SK-N-SH (cell line): Measurements from ENCODE around the gene PTPN12. TPM values are rescaled to one million over a fixed set of nuclear protein-coding genes. Genes with fewer than 3 reads are reported as not detected.
A peak's percentile ranks its signal among the peaks of the same experiment; 100 is the strongest.

Experiments
- CTCF ChIA-PET: fragments of 300-600, 350-600 bp; formaldehyde crosslinking; extraction: SDS; loops from one replicate; lab custom pipeline; 2021; lab: Yijun Ruan, JAX
- POLR2A ChIA-PET: fragments of 350-600 bp; sonication (Branson Sonifier 250); formaldehyde crosslinking; extraction: SDS; loops from one replicate; lab custom pipeline; 2020; ENCODE audit warnings: antibody characterized with exemption, inconsistent platforms; lab: Yijun Ruan, JAX
- DNase-seq: peaks from one replicate; pipeline ENCODE4 v3.0.0; 2012
- H2AFZ ChIP-seq: fragments of 200-600 bp; sonication (generic); 2 replicates; pipeline ENCODE4 v1.8.1; 2016; ENCODE audit warnings: antibody characterized with exemption, mild to moderate bottlenecking, low read depth
- H3F3A ChIP-seq: fragments of 200-600 bp; sonication (generic); replicated peaks from 2 replicates; pipeline ENCODE3; 2016; ENCODE audit warnings: antibody characterized with exemption, mild to moderate bottlenecking; ENCODE audit not compliant: insufficient read depth
- H3K27ac ChIP-seq, 2 experiments: fragments of 200-500 bp in 1 of 2; fragments of 200-600 bp in 1 of 2; sonication (Bioruptor generic) in 1 of 2; sonication (generic), shearing (Covaris generic) in 1 of 2; 2 replicates each; pipeline versions ENCODE4 v1.5.1 to v1.6.1; 2014 to 2016; ENCODE audit warnings: low read depth in 2 of 2, inconsistent platforms in 1 of 2, low read length in 1 of 2, mild to moderate bottlenecking in 1 of 2, mixed read lengths in 1 of 2
- H3K27me3 ChIP-seq: fragments of 200-600 bp; sonication (generic), shearing (Covaris generic); 2 replicates; pipeline ENCODE4 v1.6.1; 2016; ENCODE audit warnings: mixed run types; ENCODE audit not compliant: insufficient read depth
- H3K36me3 ChIP-seq, 2 experiments: fragments of 200-500 bp in 1 of 2; fragments of 200-600 bp in 1 of 2; sonication (Bioruptor generic) in 1 of 2; sonication (generic) in 1 of 2; replicated peaks in 1 of 2; 2 replicates each; pipeline versions ENCODE3 to v1.5.1; 2014 to 2016; ENCODE audit warnings: low read length in 1 of 2, mild to moderate bottlenecking in 1 of 2; ENCODE audit not compliant: insufficient read depth in 2 of 2, control insufficient read depth in 1 of 2
- H3K4me1 ChIP-seq, 2 experiments: fragments of 200-500 bp in 1 of 2; fragments of 200-600 bp in 1 of 2; sonication (Bioruptor generic) in 1 of 2; sonication (generic), shearing (Covaris generic) in 1 of 2; 2 replicates each; pipeline versions ENCODE4 v1.5.1 to v1.6.1; 2014 to 2016; ENCODE audit warnings: low read depth in 1 of 2, low read length in 1 of 2, mixed run types in 1 of 2; ENCODE audit not compliant: insufficient read depth in 2 of 2, control insufficient read depth in 1 of 2
- H3K4me2 ChIP-seq: fragments of 200-600 bp; sonication (generic), shearing (Covaris generic); 2 replicates; pipeline ENCODE4 v1.6.1; 2017; ENCODE audit warnings: mixed run types
- H3K4me3 ChIP-seq, 2 experiments: fragments of 200-500 bp in 1 of 2; fragments of 200-600 bp in 1 of 2; sonication (Bioruptor generic) in 1 of 2; sonication (generic), shearing (Covaris generic) in 1 of 2; 2 replicates each; pipeline versions ENCODE4 v1.5.1 to v1.8.1; 2014 to 2016; ENCODE audit warnings: low read depth in 2 of 2, inconsistent platforms in 1 of 2, low read length in 1 of 2, mild to moderate bottlenecking in 1 of 2, mixed read lengths in 1 of 2, moderate library complexity in 1 of 2
- H3K79me2 ChIP-seq: fragments of 200-600 bp; sonication (generic); 2 replicates; pipeline ENCODE4 v1.8.1; 2017; ENCODE audit warnings: mild to moderate bottlenecking; ENCODE audit not compliant: insufficient read depth
- H3K9ac ChIP-seq: fragments of 200-600 bp; sonication (generic); 2 replicates; pipeline ENCODE4 v1.6.1; 2017; ENCODE audit warnings: mixed run types
- H3K9me2 ChIP-seq: fragments of 200-600 bp; sonication (generic); 2 replicates; pipeline ENCODE4 v1.6.1; 2017; ENCODE audit warnings: mixed run types
- H3K9me3 ChIP-seq: fragments of 200-600 bp; sonication (generic); 2 replicates; pipeline ENCODE4 v1.6.1; 2017; ENCODE audit warnings: mixed run types, mild to moderate bottlenecking, moderate library complexity
- H4K20me1 ChIP-seq: fragments of 200-600 bp; sonication (generic); 2 replicates; pipeline ENCODE4 v1.6.1; 2017; ENCODE audit warnings: mild to moderate bottlenecking, mixed run types; ENCODE audit not compliant: insufficient read depth
- ELF1 ChIP-seq: IDR thresholded peaks from 2 replicates; pipeline ENCODE4 v1.4.0; 2012
- EP300 ChIP-seq, 2 experiments: IDR thresholded peaks; 2 replicates each; pipeline versions ENCODE4 v1.4.0 to v1.6.1; 2012; ENCODE audit warnings: borderline replicate concordance in 1 of 2, low read depth in 1 of 2, low read length in 1 of 2
- EZH2phosphoT487 ChIP-seq: fragments of 200-600 bp; sonication (generic); IDR thresholded peaks from 2 replicates; pipeline ENCODE4 v1.6.1; 2017; ENCODE audit warnings: low read depth, mixed run types, mild to moderate bottlenecking, antibody characterized with exemption, moderate library complexity, borderline replicate concordance
- FOXJ3 ChIP-seq: sonication (generic); formaldehyde crosslinking; IDR thresholded peaks from 2 replicates; pipeline ENCODE4 v1.5.1; 2020; ENCODE audit warnings: mild to moderate bottlenecking, missing genetic modification reagents
- GABPA ChIP-seq: IDR thresholded peaks from 2 replicates; pipeline ENCODE4 v1.4.0; 2012; ENCODE audit warnings: low read depth, mild to moderate bottlenecking
- JUND ChIP-seq: IDR thresholded peaks from 2 replicates; pipeline ENCODE4 v1.4.0; 2012
- MXI1 ChIP-seq: IDR thresholded peaks from 2 replicates; pipeline ENCODE4 v1.6.1; 2012; ENCODE audit warnings: mild to moderate bottlenecking, low read depth, low read length, improper control_type of control experiment
- NFIC ChIP-seq: IDR thresholded peaks from 2 replicates; pipeline ENCODE4 v1.4.0; 2012; ENCODE audit warnings: borderline replicate concordance
- POLR2AphosphoS5 ChIP-seq: IDR thresholded peaks from 2 replicates; pipeline ENCODE4 v1.6.1; 2012; ENCODE audit warnings: low read depth, low read length
- RAD21 ChIP-seq: IDR thresholded peaks from 2 replicates; pipeline ENCODE4 v1.6.1; 2012; ENCODE audit warnings: mild to moderate bottlenecking, low read length
- RCOR1 ChIP-seq: fragments of 150-350 bp; IDR thresholded peaks from 2 replicates; pipeline ENCODE4 v1.6.1; 2017; ENCODE audit warnings: antibody characterized with exemption, low read length
- SMC3 ChIP-seq: IDR thresholded peaks from 2 replicates; pipeline ENCODE4 v1.6.1; 2012; ENCODE audit warnings: low read depth, low read length, improper control_type of control experiment
- TAF1 ChIP-seq: IDR thresholded peaks from 2 replicates; pipeline ENCODE4 v1.6.1; 2012; ENCODE audit warnings: low read depth, mild to moderate bottlenecking, low read length, moderate library complexity, borderline replicate concordance
- TCF12 ChIP-seq: IDR thresholded peaks from 2 replicates; pipeline ENCODE4 v1.4.0; 2012
- WGBS: methylation state at CpG from one replicate; pipeline ENCODE4 v1.1.6; 2017; ENCODE audit warnings: low lambda C conversion rate; 5-methylcytosine and 5-hydroxymethylcytosine counted together
- polyA plus RNA-seq, 3 experiments: library from polyadenylated mRNA; depleted of rRNA; stranded (reverse); fragments of >200 nt; gene quantifications; 2 replicates each; pipeline ENCODE4 v1.2.3, GENCODE V29; 2012
- TF ChIP-seq, protein P1 (sequence below): IDR thresholded peaks from 2 replicates; pipeline ENCODE4; 2012
- TF ChIP-seq, protein P2 (sequence below): IDR thresholded peaks from 2 replicates; pipeline ENCODE4 v1.4.0; 2012; ENCODE audit warnings: low read depth, borderline replicate concordance
- TF ChIP-seq, protein P3 (sequence below): fragments of 150-350 bp; IDR thresholded peaks from 2 replicates; pipeline ENCODE4 v1.6.1; 2017; ENCODE audit warnings: antibody characterized with exemption, low read length, low read depth, borderline replicate concordance
- TF ChIP-seq, protein P4 (sequence below): fragments of 200-600 bp; sonication (generic); IDR thresholded peaks from 2 replicates; pipeline ENCODE4 v1.6.1; 2017; ENCODE audit warnings: antibody characterized with exemption, mild to moderate bottlenecking, moderate library complexity
- TF ChIP-seq, protein P5 (sequence below): IDR thresholded peaks from 2 replicates; pipeline ENCODE4 v1.4.0; 2012; ENCODE audit warnings: low read depth

Gene PTPN12
- polyA plus RNA-seq, 1 of the 3 experiments (the other 2 are of a cell fraction) = 23.3 TPM

DNA sequence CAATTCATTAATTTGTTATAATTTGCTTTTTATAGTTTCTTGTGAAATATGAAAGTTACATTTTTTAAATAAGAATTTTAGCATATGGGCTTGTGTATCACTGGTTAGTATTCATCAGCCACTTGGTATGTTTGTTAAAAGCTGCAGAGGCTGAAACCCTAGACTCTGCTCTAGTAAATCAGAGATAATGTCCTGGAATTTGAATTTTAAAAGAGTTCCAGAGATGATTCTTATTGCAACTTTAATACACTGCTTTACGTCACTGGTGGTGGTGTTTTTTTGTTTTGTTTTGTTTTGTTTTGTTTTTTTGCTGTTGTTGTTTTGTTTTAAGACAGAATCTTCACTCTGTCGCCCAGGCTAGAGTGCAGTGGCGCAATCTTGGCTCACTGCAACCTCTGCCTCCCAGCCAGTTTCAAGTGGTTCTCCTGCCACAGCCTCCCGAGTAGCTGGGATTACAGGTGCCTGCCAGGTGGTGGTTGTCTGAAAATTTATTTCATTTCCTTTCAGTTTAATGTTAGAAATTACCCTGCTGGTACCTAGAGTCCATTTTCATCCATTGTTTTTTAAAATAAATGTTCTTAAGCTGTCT lies 43.8 kb downstream of the PTPN12 start (continued):
- TF ChIP-seq, protein P1, sequence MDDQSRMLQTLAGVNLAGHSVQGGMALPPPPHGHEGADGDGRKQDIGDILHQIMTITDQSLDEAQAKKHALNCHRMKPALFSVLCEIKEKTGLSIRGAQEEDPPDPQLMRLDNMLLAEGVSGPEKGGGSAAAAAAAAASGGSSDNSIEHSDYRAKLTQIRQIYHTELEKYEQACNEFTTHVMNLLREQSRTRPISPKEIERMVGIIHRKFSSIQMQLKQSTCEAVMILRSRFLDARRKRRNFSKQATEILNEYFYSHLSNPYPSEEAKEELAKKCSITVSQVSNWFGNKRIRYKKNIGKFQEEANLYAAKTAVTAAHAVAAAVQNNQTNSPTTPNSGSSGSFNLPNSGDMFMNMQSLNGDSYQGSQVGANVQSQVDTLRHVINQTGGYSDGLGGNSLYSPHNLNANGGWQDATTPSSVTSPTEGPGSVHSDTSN = no peak
- no peak for TF ChIP-seq JUND
- TF ChIP-seq, protein P2, sequence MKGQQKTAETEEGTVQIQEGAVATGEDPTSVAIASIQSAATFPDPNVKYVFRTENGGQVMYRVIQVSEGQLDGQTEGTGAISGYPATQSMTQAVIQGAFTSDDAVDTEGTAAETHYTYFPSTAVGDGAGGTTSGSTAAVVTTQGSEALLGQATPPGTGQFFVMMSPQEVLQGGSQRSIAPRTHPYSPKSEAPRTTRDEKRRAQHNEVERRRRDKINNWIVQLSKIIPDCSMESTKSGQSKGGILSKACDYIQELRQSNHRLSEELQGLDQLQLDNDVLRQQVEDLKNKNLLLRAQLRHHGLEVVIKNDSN = no peak
- no peak for TF ChIP-seq RCOR1
- TF ChIP-seq ELF1 = no peak
- TF ChIP-seq EZH2phosphoT487 = no peak
- no peak for TF ChIP-seq NFIC
- TF ChIP-seq RAD21 = no peak

DNA sequence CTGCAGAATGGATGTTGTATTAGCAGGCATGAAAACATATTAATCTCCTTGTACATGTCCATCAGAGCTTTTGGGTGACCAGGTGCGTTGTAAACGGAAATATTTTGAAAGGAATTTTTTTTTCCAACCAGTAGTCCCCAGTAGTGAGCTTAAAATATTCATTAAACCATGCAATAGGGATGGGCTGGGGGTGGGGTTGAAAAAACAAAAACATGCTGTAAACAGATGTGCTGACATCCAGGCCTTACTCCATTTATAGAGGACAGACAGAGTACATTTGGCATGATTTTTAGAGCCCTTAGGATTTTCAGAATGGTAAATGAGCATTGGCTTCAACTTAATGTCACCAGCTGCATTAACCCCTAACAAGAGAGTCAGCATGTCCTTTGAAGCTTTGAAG lies 50.2 kb downstream of the PTPN12 start:
- Histone ChIP-seq H3K27ac (no peak overlapping the region), H3K4me1 (no peaks in the 10 kb centered on the region), H3K9ac (no peak overlapping the region), H3K4me2 (no peak overlapping the region), H3F3A (peaks cover 16% of the 10 kb centered on the region), H2AFZ (no peak overlapping the region), H3K36me3 (peaks cover 58 to 87% of the 10 kb centered on the region in 2 experiments), H3K27me3 (no peaks in the 10 kb centered on the region), H3K9me3 (no peaks in the 10 kb centered on the region), H4K20me1 (no peaks in the 10 kb centered on the region), H3K4me3 (no peak overlapping the region), H3K79me2 (peaks cover 71% of the 10 kb centered on the region), H3K9me2 (peaks cover 3% of the 10 kb centered on the region; the same call in 1 of the 2 replicates)
- no peak for DNase-seq
- TF ChIP-seq SMC3 = no peak
- TF ChIP-seq MXI1 = peak; percentile 48; the same call in 1 of the 2 replicates
- WGBS = 96% methylated on average over 2 of the region's 2 CpGs
- CTCF ChIA-PET = interaction anchor here (0.7 to 2.1 kb wide), 6 partner anchors 9 to 172 kb away, joined by 3 to 6 read pairs (median 4); no protein-coding TSS in a partner anchor
- POLR2A ChIA-PET = no interaction called here

DNA sequence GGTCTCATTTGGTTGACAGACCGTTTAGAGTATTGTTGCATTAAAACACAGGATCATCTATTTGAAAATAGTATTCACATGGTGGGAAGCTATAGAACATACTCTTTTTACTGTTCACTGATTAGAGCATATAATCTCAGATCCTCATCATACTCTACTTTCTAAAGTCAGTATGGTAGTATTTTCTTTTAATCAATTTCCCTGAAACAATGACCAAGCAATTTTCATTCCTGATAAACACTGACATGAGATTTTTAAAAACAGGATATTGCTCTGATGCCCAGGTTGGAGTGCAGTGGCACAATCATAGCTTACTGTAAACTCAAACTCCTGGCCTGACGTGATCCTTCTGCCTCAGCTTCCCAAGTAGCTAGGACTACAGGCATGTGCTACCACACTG lies 63.9 kb downstream of the PTPN12 start:
- Histone ChIP-seq H3K9me2 (no peaks in the 10 kb centered on the region), H3F3A (peaks cover 47% of the 10 kb centered on the region), H3K4me1 (no peaks in the 10 kb centered on the region), H3K27me3 (no peaks in the 10 kb centered on the region), H3K79me2 (peaks cover 60% of the 10 kb centered on the region), H3K9me3 (no peaks in the 10 kb centered on the region), H3K4me3 (no peak overlapping the region), H2AFZ (no peak overlapping the region), H3K27ac (no peak overlapping the region), H3K9ac (no peak overlapping the region), H3K4me2 (no peak overlapping the region), H4K20me1 (peaks cover 7% of the 10 kb centered on the region; the same call in 1 of the 2 replicates), H3K36me3 (peaks cover 50 to 96% of the 10 kb centered on the region in 2 experiments)
- DNase-seq = no peak
- WGBS = 84% methylated on average over 2 of the region's 2 CpGs
- ChIA-PET POLR2A (no interaction called here), CTCF (interaction anchor here (0.6 to 1.7 kb wide), 4 partner anchors 14 to 158 kb away, joined by 3 to 5 read pairs (median 4); no protein-coding TSS in a partner anchor)
- TF ChIP-seq TAF1 (no peak), TCF12 (no peak), EP300 (IDR thresholded peaks at IDR 0.05; ENCODE audit: borderline replicate concordance in 1 of 2, low read depth in 1 of 2, low read length in 1 of 2) (no peak), FOXJ3 (CRISPR knock-in tag) (no peak), GABPA (no peak), EZH2phosphoT487 (no peak), POLR2AphosphoS5 (no peak)
- TF ChIP-seq, protein P3, sequence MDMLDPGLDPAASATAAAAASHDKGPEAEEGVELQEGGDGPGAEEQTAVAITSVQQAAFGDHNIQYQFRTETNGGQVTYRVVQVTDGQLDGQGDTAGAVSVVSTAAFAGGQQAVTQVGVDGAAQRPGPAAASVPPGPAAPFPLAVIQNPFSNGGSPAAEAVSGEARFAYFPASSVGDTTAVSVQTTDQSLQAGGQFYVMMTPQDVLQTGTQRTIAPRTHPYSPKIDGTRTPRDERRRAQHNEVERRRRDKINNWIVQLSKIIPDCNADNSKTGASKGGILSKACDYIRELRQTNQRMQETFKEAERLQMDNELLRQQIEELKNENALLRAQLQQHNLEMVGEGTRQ = no peak
- TF ChIP-seq, protein P2 = no peak
- TF ChIP-seq, protein P4, sequence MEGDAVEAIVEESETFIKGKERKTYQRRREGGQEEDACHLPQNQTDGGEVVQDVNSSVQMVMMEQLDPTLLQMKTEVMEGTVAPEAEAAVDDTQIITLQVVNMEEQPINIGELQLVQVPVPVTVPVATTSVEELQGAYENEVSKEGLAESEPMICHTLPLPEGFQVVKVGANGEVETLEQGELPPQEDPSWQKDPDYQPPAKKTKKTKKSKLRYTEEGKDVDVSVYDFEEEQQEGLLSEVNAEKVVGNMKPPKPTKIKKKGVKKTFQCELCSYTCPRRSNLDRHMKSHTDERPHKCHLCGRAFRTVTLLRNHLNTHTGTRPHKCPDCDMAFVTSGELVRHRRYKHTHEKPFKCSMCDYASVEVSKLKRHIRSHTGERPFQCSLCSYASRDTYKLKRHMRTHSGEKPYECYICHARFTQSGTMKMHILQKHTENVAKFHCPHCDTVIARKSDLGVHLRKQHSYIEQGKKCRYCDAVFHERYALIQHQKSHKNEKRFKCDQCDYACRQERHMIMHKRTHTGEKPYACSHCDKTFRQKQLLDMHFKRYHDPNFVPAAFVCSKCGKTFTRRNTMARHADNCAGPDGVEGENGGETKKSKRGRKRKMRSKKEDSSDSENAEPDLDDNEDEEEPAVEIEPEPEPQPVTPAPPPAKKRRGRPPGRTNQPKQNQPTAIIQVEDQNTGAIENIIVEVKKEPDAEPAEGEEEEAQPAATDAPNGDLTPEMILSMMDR = no peak
- TF ChIP-seq, protein P5, sequence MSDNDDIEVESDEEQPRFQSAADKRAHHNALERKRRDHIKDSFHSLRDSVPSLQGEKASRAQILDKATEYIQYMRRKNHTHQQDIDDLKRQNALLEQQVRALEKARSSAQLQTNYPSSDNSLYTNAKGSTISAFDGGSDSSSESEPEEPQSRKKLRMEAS = no peak
